Keratinocyte (primary cell): ENCODE data around the gene ARHGEF28. TPM values are rescaled to one million over a fixed set of nuclear protein-coding genes. Genes with fewer than 3 reads are reported as not detected.

Experiments
- DNase-seq: peaks from one replicate; pipeline ENCODE4 v3.0.0-alpha.2; 2011; ENCODE audit warnings: low read depth, missing footprints, low spot score
- FAIRE-seq: peaks from 2 replicates; lab custom pipeline; 2011; peaks lifted over from hg19 to GRCh38; lab: Jason Lieb, UNC
- H2AFZ ChIP-seq: 2 replicates; pipeline ENCODE4 v1.6.0; 2012; ENCODE audit warnings: low read length, control low read depth, inconsistent platforms; ENCODE audit not compliant: control insufficient read depth
- H3K27ac ChIP-seq: 2 replicates; pipeline ENCODE4 v1.5.1; 2011; ENCODE audit warnings: low read length; ENCODE audit not compliant: control insufficient read depth, insufficient read depth
- H3K27me3 ChIP-seq: 3 replicates; pipeline ENCODE4 v1.6.0; 2011; ENCODE audit warnings: low read length; ENCODE audit not compliant: control insufficient read depth, insufficient read depth; ENCODE audit errors: extremely low read depth
- H3K36me3 ChIP-seq, 2 experiments: 2 replicates in 1 of 2; 3 replicates in 1 of 2; pipeline ENCODE4 v1.5.1; 2011; ENCODE audit warnings: low read length in 2 of 2, mild to moderate bottlenecking in 1 of 2; ENCODE audit not compliant: control insufficient read depth in 2 of 2, insufficient read depth in 2 of 2; ENCODE audit errors: extremely low read depth in 1 of 2
- H3K4me1 ChIP-seq: 3 replicates; pipeline ENCODE4 v1.5.1; 2011; ENCODE audit warnings: low read length; ENCODE audit not compliant: control insufficient read depth, insufficient read depth; ENCODE audit errors: extremely low read depth
- H3K4me2 ChIP-seq: 3 replicates; pipeline ENCODE4 v1.6.0; 2011; ENCODE audit warnings: low read depth, low read length; ENCODE audit not compliant: control insufficient read depth, insufficient read depth; ENCODE audit errors: extremely low read depth
- H3K4me3 ChIP-seq, 3 experiments: fragments of 200-600 bp in 1 of 3; sonication (generic) in 1 of 3; 2 replicates in 2 of 3; 3 replicates in 1 of 3; pipeline ENCODE4 v1.5.1; 2011 to 2016; ENCODE audit warnings: low read length in 3 of 3, mild to moderate bottlenecking in 3 of 3, control low read depth in 2 of 3, inconsistent platforms in 1 of 3, low read depth in 1 of 3, mixed read lengths in 1 of 3, mixed run types in 1 of 3, moderate library complexity in 1 of 3; ENCODE audit not compliant: control insufficient read depth in 2 of 3, insufficient read depth in 2 of 3; ENCODE audit errors: extremely low read depth in 1 of 3
- H3K79me2 ChIP-seq: 2 replicates; pipeline ENCODE4 v1.6.0; 2012; ENCODE audit warnings: low read length; ENCODE audit not compliant: control insufficient read depth, insufficient read depth
- H3K9ac ChIP-seq: 3 replicates; pipeline ENCODE4 v1.6.0; 2011; ENCODE audit warnings: low read length; ENCODE audit not compliant: control insufficient read depth, insufficient read depth; ENCODE audit errors: extremely low read depth
- H3K9me1 ChIP-seq: 3 replicates; pipeline ENCODE4 v1.6.0; 2011; ENCODE audit warnings: low read length; ENCODE audit not compliant: control insufficient read depth, insufficient read depth; ENCODE audit errors: extremely low read depth
- H3K9me3 ChIP-seq: 2 replicates; pipeline ENCODE4 v1.5.1; 2012; ENCODE audit warnings: low read depth, low read length; ENCODE audit not compliant: control insufficient read depth
- H4K20me1 ChIP-seq: 3 replicates; pipeline ENCODE4 v1.6.0; 2011; ENCODE audit warnings: low read length; ENCODE audit not compliant: control insufficient read depth, insufficient read depth; ENCODE audit errors: extremely low read depth
- EZH2 ChIP-seq: IDR thresholded peaks from one replicate; pipeline ENCODE4 v1.6.1; 2012; ENCODE audit warnings: inconsistent platforms, mild to moderate bottlenecking, low read length, moderate library complexity
- dilution Hi-C: fragments of 300-500 bp; cut with MboI; formaldehyde crosslinking; loops from one replicate; pipeline ENCODE4 v1.7.0; 2020; ENCODE audit warnings: low sequenced_read_pairs; ENCODE audit not compliant: extremely low pct_ligation_motif_present
- polyA plus RNA-seq, 5 experiments: library from polyadenylated mRNA; depleted of rRNA in 3 of 5; stranded (reverse) in 3 of 5; stranded (forward) in 1 of 5; unstranded in 1 of 5; fragments of >200 nt; gene quantifications; 1 replicate in 1 of 5; 2 replicates in 3 of 5; 3 replicates in 1 of 5; pipeline versions ENCODE4 v1.2.1 to v1.2.3, GENCODE V29; 2011 to 2012; ENCODE audit warnings: missing spikeins in 2 of 5, low read depth in 1 of 5, low replicate concordance in 1 of 5
- TF ChIP-seq, protein P1 (sequence below), 3 experiments: IDR thresholded peaks in 1 of 3; conservative IDR thresholded peaks in 1 of 3; optimal IDR thresholded peaks in 1 of 3; 2 replicates in 2 of 3; 3 replicates in 1 of 3; pipeline versions ENCODE3 to v1.5.1; 2011; ENCODE audit warnings: low read length in 3 of 3, mild to moderate bottlenecking in 3 of 3, moderate library complexity in 2 of 3, control low read depth in 1 of 3, inconsistent platforms in 1 of 3; ENCODE audit not compliant: insufficient read depth in 2 of 3; ENCODE audit errors: extremely low read depth in 1 of 3

ARHGEF28 gene
- polyA plus RNA-seq, 1 donor (not counting 4 experiments of a cell fraction or from before 2014, with no cell fraction given), result 31.6 TPM

DNA sequence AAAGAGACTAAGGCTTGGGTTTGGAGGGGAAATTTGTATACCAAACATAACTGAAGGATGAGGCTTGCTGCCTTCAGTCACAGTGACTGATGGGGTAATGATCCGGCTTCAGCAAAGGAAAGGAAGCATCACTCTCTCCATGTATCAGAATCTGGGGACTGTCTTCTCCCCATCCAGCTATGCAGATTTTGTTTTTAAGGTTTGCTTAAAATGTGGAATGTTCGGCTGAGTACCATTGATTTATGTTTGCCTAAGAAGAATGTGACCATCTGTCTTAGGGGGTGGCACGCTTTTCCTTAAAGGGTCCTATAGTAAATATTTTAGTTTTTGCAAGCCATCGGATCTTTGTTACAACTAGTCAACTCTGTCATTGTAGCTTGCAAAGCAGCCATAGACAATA lies 291.9 kb downstream of the ARHGEF28 start:
- Histone ChIP-seq H3K9me1 (no peaks in the 10 kb centered on the region), H3K27me3 (no peaks in the 10 kb centered on the region), H3K36me3 (peaks cover 14 to 17% of the 10 kb centered on the region in 2 experiments), H3K4me2 (no peak overlapping the region), H3K27ac (no peak overlapping the region), H4K20me1 (no peaks in the 10 kb centered on the region), H3K79me2 (no peaks in the 10 kb centered on the region), H3K4me3 (no peak overlapping the region), H2AFZ (no peak overlapping the region), H3K4me1 (no peaks in the 10 kb centered on the region), H3K9ac (no peak overlapping the region), H3K9me3 (no peaks in the 10 kb centered on the region)
- FAIRE-seq, result no peak
- dilution Hi-C loops, result no loop called here
- DNase-seq, result no peak
- TF ChIP-seq EZH2, result no peak
- TF ChIP-seq, protein P1, sequence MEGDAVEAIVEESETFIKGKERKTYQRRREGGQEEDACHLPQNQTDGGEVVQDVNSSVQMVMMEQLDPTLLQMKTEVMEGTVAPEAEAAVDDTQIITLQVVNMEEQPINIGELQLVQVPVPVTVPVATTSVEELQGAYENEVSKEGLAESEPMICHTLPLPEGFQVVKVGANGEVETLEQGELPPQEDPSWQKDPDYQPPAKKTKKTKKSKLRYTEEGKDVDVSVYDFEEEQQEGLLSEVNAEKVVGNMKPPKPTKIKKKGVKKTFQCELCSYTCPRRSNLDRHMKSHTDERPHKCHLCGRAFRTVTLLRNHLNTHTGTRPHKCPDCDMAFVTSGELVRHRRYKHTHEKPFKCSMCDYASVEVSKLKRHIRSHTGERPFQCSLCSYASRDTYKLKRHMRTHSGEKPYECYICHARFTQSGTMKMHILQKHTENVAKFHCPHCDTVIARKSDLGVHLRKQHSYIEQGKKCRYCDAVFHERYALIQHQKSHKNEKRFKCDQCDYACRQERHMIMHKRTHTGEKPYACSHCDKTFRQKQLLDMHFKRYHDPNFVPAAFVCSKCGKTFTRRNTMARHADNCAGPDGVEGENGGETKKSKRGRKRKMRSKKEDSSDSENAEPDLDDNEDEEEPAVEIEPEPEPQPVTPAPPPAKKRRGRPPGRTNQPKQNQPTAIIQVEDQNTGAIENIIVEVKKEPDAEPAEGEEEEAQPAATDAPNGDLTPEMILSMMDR (optimal IDR thresholded peaks at IDR 0.05 in 1 of 3, IDR thresholded peaks at IDR 0.05 in 1 of 3, conservative IDR thresholded peaks at IDR 0.05 in 1 of 3; ENCODE audit: extremely low read depth in 1 of 3, insufficient read depth in 2 of 3, low read length in 3 of 3), result no peak

DNA sequence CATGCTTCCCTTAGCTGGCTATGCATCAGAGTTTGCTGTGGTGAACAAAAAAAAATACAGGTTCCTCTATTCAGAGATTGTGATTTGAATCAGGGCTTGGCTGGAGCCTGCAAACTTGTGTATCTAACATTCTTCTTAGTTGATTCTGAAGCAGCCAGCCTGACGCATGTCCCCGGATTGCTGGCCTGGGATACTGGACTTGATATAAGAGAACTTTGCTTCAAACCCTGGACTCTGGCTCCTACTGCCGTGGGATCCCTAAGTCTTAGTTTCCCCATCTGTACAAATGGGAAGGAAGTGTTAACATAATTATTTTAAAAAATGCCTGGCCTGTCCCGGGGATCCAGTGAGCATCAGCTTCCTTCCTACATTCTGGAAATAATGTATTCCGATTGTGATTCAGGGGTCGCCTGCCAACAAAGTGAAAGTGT lies 292.8 kb downstream of the ARHGEF28 start:
- H3K4me3 ChIP-seq, result no peak overlapping the region
- H3K79me2 ChIP-seq, result no peaks in the 10 kb centered on the region
- H3K36me3 ChIP-seq, result peaks cover 9 to 16% of the 10 kb centered on the region in 2 experiments
- H3K27me3 ChIP-seq, result no peaks in the 10 kb centered on the region
- H3K27ac ChIP-seq, result no peak overlapping the region
- H4K20me1 ChIP-seq, result no peaks in the 10 kb centered on the region
- no peaks in the 10 kb centered on the region for H3K9me1 ChIP-seq
- H3K4me1 ChIP-seq, result peaks cover 3% of the 10 kb centered on the region
- TF ChIP-seq, protein P1 (optimal IDR thresholded peaks at IDR 0.05 in 1 of 3, IDR thresholded peaks at IDR 0.05 in 1 of 3, conservative IDR thresholded peaks at IDR 0.05 in 1 of 3; ENCODE audit: extremely low read depth in 1 of 3, insufficient read depth in 2 of 3, low read length in 3 of 3), result no peak
- no peak for TF ChIP-seq EZH2
- DNase-seq (no peak), FAIRE-seq (no peak)
- no peak overlapping the region for H3K9ac ChIP-seq
- H3K9me3 ChIP-seq, result no peaks in the 10 kb centered on the region
- H2AFZ ChIP-seq, result no peak overlapping the region
- no peak overlapping the region for H3K4me2 ChIP-seq
- dilution Hi-C loops, result no loop called here
